ENCODE measurements around the gene IQCN.

- TF ChIP-seq EZH2phosphoT487 (IDR thresholded peaks at IDR 0.05; ENCODE audit: borderline replicate concordance, low read length): no peak
- TF ChIP-seq, protein P1, sequence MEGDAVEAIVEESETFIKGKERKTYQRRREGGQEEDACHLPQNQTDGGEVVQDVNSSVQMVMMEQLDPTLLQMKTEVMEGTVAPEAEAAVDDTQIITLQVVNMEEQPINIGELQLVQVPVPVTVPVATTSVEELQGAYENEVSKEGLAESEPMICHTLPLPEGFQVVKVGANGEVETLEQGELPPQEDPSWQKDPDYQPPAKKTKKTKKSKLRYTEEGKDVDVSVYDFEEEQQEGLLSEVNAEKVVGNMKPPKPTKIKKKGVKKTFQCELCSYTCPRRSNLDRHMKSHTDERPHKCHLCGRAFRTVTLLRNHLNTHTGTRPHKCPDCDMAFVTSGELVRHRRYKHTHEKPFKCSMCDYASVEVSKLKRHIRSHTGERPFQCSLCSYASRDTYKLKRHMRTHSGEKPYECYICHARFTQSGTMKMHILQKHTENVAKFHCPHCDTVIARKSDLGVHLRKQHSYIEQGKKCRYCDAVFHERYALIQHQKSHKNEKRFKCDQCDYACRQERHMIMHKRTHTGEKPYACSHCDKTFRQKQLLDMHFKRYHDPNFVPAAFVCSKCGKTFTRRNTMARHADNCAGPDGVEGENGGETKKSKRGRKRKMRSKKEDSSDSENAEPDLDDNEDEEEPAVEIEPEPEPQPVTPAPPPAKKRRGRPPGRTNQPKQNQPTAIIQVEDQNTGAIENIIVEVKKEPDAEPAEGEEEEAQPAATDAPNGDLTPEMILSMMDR (IDR thresholded peaks at IDR 0.05; ENCODE audit: low read depth, low read length, poor library complexity, severe bottlenecking): no peak
These were observed 36.7 kb upstream of the IQCN start for GRCh38 chr19:18310966-18311365.
